ENCODE measurements around the gene PSTPIP2. TPM values are rescaled to one million over a fixed set of nuclear protein-coding genes. Genes with fewer than 3 reads are reported as not detected.
"Not testable (repeated sequence)": the region's sequence is repeated elsewhere in the genome, so short reads cannot be mapped to it uniquely, and the experiment has no call there.

The PSTPIP2 gene
- total and polyA plus RNA-seq, 5 donors from 2014 or later, result 10.3 to 16.1 (median 12.4) TPM

DNA sequence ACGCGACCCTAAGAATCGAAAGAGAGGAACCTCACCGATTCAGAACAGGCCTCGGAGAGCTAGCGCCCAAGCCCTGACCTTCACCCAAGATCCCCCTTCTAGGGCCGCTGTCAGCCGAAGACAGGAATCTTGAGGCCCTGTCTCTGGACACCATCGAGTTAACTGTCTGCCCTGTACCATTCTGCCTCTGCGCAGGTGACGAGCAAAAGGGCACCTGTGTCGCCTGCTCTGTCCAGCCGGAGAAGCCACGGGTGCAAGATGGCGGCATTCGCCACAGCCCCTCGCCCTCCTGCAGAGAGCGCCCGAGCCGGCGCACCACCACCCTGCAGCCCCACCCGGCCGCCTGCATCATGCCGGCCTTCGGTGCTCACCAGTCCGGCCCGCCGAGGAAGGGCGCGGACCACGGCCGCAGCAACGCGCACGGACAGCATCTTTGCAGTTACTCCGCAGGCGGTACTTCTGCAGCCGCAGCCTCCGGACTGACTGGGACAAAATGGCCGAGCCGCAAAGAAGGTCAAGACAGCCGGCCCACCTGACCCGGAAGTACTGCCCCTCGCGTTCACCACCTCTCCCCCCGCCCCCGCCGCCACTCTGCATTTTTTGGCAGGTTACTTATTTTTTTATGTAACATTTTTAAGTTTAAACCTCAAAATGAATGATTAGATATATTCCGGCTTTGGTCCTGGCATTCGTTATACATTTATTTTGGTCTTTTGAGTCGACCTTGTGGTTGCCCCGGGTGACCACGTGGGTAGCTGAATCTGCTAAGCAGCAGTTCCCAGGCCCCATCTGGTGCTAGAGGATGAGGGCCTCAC lies 25.9 kb upstream of the PSTPIP2 start, which contains the start of gene ATP5F1A:
Gene ATP5F1A, minus strand, starts transcription at position 496 of the 815 bp plus-strand sequence. Its CDS starts 65 bp downstream, at position 431.
- ATAC-seq (ENCODE audit: low read depth in 2 of 2), result peak; percentile 86 to 91

DNA sequence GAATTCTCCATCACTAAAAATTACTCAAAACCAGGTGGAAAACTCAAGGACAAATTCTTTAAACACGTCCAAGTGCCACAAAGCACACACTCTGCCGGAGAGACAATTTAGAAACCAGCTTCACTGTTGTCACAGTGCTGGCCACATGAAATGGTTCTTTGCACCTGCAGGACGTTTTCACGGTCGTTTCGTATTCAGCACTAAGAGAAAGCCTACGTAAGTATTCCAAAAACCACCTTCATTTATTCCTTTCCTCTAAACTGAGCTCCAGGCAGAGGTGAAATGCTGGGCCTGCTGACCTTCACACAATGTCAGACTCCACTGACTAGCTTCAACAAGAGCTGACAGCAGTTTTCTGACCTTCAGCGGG lies 25.4 kb upstream of the PSTPIP2 start:
- peaks cover 0 to 2% (median 0%) of the 10 kb centered on the region in 7 donors for H3K9me3 Mint-ChIP-seq
- H3K27me3 ChIP-seq (ENCODE audit: control insufficient read depth, insufficient read depth, low read length), result no peaks in the 10 kb centered on the region
- ATAC-seq (ENCODE audit: low read depth in 2 of 2) (peak in 1 of 2 donors; percentile 3), DNase-seq (peak in 1 of 3 donors; percentile 50)
- H3K27ac Mint-ChIP-seq, result peak overlapping the region; percentile 96 to 98 (median 98)
- peaks cover 18% of the 10 kb centered on the region for H3K36me3 ChIP-seq (ENCODE audit: control insufficient read depth, insufficient read depth, low read length)
- peak overlapping the region; percentile 95 to 99 (median 98) for H3K4me3 Mint-ChIP-seq
- no peaks in the 10 kb centered on the region for H3K9me3 ChIP-seq (ENCODE audit: control insufficient read depth in 2 of 2, low read length in 2 of 2)
- no peaks in the 10 kb centered on the region for H3K27me3 Mint-ChIP-seq
- peaks cover 12 to 55% (median 24%) of the 10 kb centered on the region in 4 donors for H3K4me1 Mint-ChIP-seq
- peak overlapping the region; percentile 89 for H3K27ac ChIP-seq (ENCODE audit: insufficient read depth, low read length, poor library complexity, severe bottlenecking)
- peaks cover 42% of the 10 kb centered on the region for H3K4me1 ChIP-seq (ENCODE audit: control insufficient read depth, insufficient read depth, low read length, poor library complexity, severe bottlenecking)
- peak overlapping the region; percentile 95 for H3K4me3 ChIP-seq (ENCODE audit: low read depth, low read length)
- peaks cover 16% of the 10 kb centered on the region for H3K36me3 Mint-ChIP-seq

More for the DNA sequence above, 25.9 kb upstream of the PSTPIP2 start, which contains the start of gene ATP5F1A:
- peak; percentile 82 to 90 (median 85) for DNase-seq
- Mint-ChIP-seq H3K4me3 (peak within 1 kb of the TSS; percentile 95 to 99 (median 98)), H3K27me3 (no peaks in the 10 kb centered on the region), H3K4me1 (peaks cover 12 to 51% (median 24%) of the 10 kb centered on the region in 4 donors), H3K27ac (peak within 1 kb of the TSS; percentile 96 to 98 (median 98)), H3K9me3 (peaks cover 0 to 2% (median 0%) of the 10 kb centered on the region in 7 donors), H3K36me3 (peaks cover 16% of the 10 kb centered on the region)
- no peaks in the 10 kb centered on the region for H3K9me3 ChIP-seq (ENCODE audit: control insufficient read depth in 2 of 2, low read length in 2 of 2)
- peak within 1 kb of the TSS; percentile 89 for H3K27ac ChIP-seq (ENCODE audit: insufficient read depth, low read length, poor library complexity, severe bottlenecking)
- peak within 1 kb of the TSS; percentile 95 for H3K4me3 ChIP-seq (ENCODE audit: low read depth, low read length)
- H3K4me1 ChIP-seq (ENCODE audit: control insufficient read depth, insufficient read depth, low read length, poor library complexity, severe bottlenecking), result peaks cover 42% of the 10 kb centered on the region
- no peaks in the 10 kb centered on the region for H3K27me3 ChIP-seq (ENCODE audit: control insufficient read depth, insufficient read depth, low read length)
- H3K36me3 ChIP-seq (ENCODE audit: control insufficient read depth, insufficient read depth, low read length), result peaks cover 12% of the 10 kb centered on the region

GRCh38 chr18:46096651-46097300 lies 24.7 kb upstream of the PSTPIP2 start:
- Histone ChIP-seq H3K36me3 (ENCODE audit: control insufficient read depth, insufficient read depth, low read length) (peaks cover 23% of the 10 kb centered on the region), H3K9me3 (ENCODE audit: control insufficient read depth in 2 of 2, low read length in 2 of 2) (no peaks in the 10 kb centered on the region), H3K4me1 (ENCODE audit: control insufficient read depth, insufficient read depth, low read length, poor library complexity, severe bottlenecking) (peaks cover 42% of the 10 kb centered on the region), H3K27me3 (ENCODE audit: control insufficient read depth, insufficient read depth, low read length) (no peaks in the 10 kb centered on the region), H3K4me3 (ENCODE audit: low read depth, low read length) (peak overlapping the region; percentile 95), H3K27ac (ENCODE audit: insufficient read depth, low read length, poor library complexity, severe bottlenecking) (peak overlapping the region; percentile 89)
- DNase-seq (peak in 1 of 3 donors; percentile 9), ATAC-seq (ENCODE audit: low read depth in 2 of 2) (no peak)
- H3K36me3 Mint-ChIP-seq, result peaks cover 16% of the 10 kb centered on the region
- H3K9me3 Mint-ChIP-seq, result peaks cover 0 to 2% (median 0%) of the 10 kb centered on the region in 7 donors
- peak overlapping the region; percentile 96 to 98 (median 98) for H3K27ac Mint-ChIP-seq
- no peaks in the 10 kb centered on the region for H3K27me3 Mint-ChIP-seq
- peak overlapping the region; percentile 95 to 99 (median 98) for H3K4me3 Mint-ChIP-seq
- H3K4me1 Mint-ChIP-seq, result peaks cover 12 to 60% (median 24%) of the 10 kb centered on the region in 4 donors

- Histone ChIP-seq H3K27me3 (ENCODE audit: control insufficient read depth, insufficient read depth, low read length) (no peaks in the 10 kb centered on the region), H3K27ac (ENCODE audit: insufficient read depth, low read length, poor library complexity, severe bottlenecking) (no peak overlapping the region), H3K9me3 (ENCODE audit: control insufficient read depth in 2 of 2, low read length in 2 of 2) (no peaks in the 10 kb centered on the region), H3K4me1 (ENCODE audit: control insufficient read depth, insufficient read depth, low read length, poor library complexity, severe bottlenecking) (peaks cover 42% of the 10 kb centered on the region), H3K4me3 (ENCODE audit: low read depth, low read length) (no peak overlapping the region), H3K36me3 (ENCODE audit: control insufficient read depth, insufficient read depth, low read length) (peaks cover 35% of the 10 kb centered on the region)
- peak overlapping the region in 1 of 3 donors; percentile 52 for H3K27ac Mint-ChIP-seq
- peaks cover 0 to 2% (median 0%) of the 10 kb centered on the region in 7 donors for H3K9me3 Mint-ChIP-seq
- DNase-seq (no peak), ATAC-seq (ENCODE audit: low read depth in 2 of 2) (no peak)
- H3K36me3 Mint-ChIP-seq, result peaks cover 22% of the 10 kb centered on the region
- H3K27me3 Mint-ChIP-seq, result no peaks in the 10 kb centered on the region
- peak overlapping the region; percentile 57 to 92 (median 72) for H3K4me3 Mint-ChIP-seq
- H3K4me1 Mint-ChIP-seq, result peaks cover 18 to 72% (median 36%) of the 10 kb centered on the region in 4 donors
Observed at GRCh38 chr18:46095532-46095931, 23.5 kb upstream of the PSTPIP2 start.

GRCh38 chr18:46088501-46088900 lies 16.4 kb upstream of the PSTPIP2 start:
- H3K9me3 ChIP-seq (ENCODE audit: control insufficient read depth in 2 of 2, low read length in 2 of 2); H3K27me3 Mint-ChIP-seq; H3K27me3 ChIP-seq (ENCODE audit: control insufficient read depth, insufficient read depth, low read length); H3K27ac ChIP-seq (ENCODE audit: insufficient read depth, low read length, poor library complexity, severe bottlenecking); H3K9me3 Mint-ChIP-seq; H3K4me1 ChIP-seq (ENCODE audit: control insufficient read depth, insufficient read depth, low read length, poor library complexity, severe bottlenecking); ATAC-seq (ENCODE audit: low read depth in 2 of 2); H3K4me3 ChIP-seq (ENCODE audit: low read depth, low read length); H3K4me3 Mint-ChIP-seq; DNase-seq: not testable (repeated sequence)
- Mint-ChIP-seq H3K4me1 (peaks cover 11 to 32% (median 19%) of the 10 kb centered on the region in 4 donors), H3K27ac (peak overlapping the region in 1 of 3 donors; percentile 35), H3K36me3 (peaks cover 63% of the 10 kb centered on the region)
- peaks cover 98% of the 10 kb centered on the region for H3K36me3 ChIP-seq (ENCODE audit: control insufficient read depth, insufficient read depth, low read length)

- ATAC-seq (ENCODE audit: low read depth in 2 of 2) (no peak), DNase-seq (no peak)
- peaks cover 2 to 4% of the 10 kb centered on the region in 2 experiments for H3K9me3 ChIP-seq (ENCODE audit: control insufficient read depth in 2 of 2, low read length in 2 of 2)
- Mint-ChIP-seq H3K4me1 (peaks cover 2 to 9% (median 4%) of the 10 kb centered on the region in 4 donors), H3K27me3 (no peaks in the 10 kb centered on the region), H3K4me3 (no peak overlapping the region), H3K36me3 (peaks cover 67% of the 10 kb centered on the region), H3K27ac (peak overlapping the region in 2 of 3 donors; percentile 38 to 51), H3K9me3 (peaks cover 0 to 5% (median 0%) of the 10 kb centered on the region in 7 donors)
- H3K4me1 ChIP-seq (ENCODE audit: control insufficient read depth, insufficient read depth, low read length, poor library complexity, severe bottlenecking), result no peaks in the 10 kb centered on the region
- no peaks in the 10 kb centered on the region for H3K27me3 ChIP-seq (ENCODE audit: control insufficient read depth, insufficient read depth, low read length)
- peaks cover 84% of the 10 kb centered on the region for H3K36me3 ChIP-seq (ENCODE audit: control insufficient read depth, insufficient read depth, low read length)
- no peak overlapping the region for H3K4me3 ChIP-seq (ENCODE audit: low read depth, low read length)
- no peak overlapping the region for H3K27ac ChIP-seq (ENCODE audit: insufficient read depth, low read length, poor library complexity, severe bottlenecking)
Observed at GRCh38 chr18:46084431-46084830, 12.4 kb upstream of the PSTPIP2 start.

- H3K36me3 Mint-ChIP-seq, result peaks cover 36% of the 10 kb centered on the region
- H3K27ac Mint-ChIP-seq, result peak overlapping the region in 2 of 3 donors; percentile 21 to 80
- H3K4me3 Mint-ChIP-seq, result no peak overlapping the region
- H3K4me1 Mint-ChIP-seq, result peaks cover 0 to 9% (median 4%) of the 10 kb centered on the region in 4 donors
- no peak for ATAC-seq (ENCODE audit: low read depth in 2 of 2)
- Histone ChIP-seq H3K4me1 (ENCODE audit: control insufficient read depth, insufficient read depth, low read length, poor library complexity, severe bottlenecking) (no peaks in the 10 kb centered on the region), H3K27ac (ENCODE audit: insufficient read depth, low read length, poor library complexity, severe bottlenecking) (no peak overlapping the region), H3K9me3 (ENCODE audit: control insufficient read depth in 2 of 2, low read length in 2 of 2) (no peaks in the 10 kb centered on the region), H3K36me3 (ENCODE audit: control insufficient read depth, insufficient read depth, low read length) (peaks cover 46% of the 10 kb centered on the region), H3K27me3 (ENCODE audit: control insufficient read depth, insufficient read depth, low read length) (no peaks in the 10 kb centered on the region), H3K4me3 (ENCODE audit: low read depth, low read length) (no peak overlapping the region)
- H3K9me3 Mint-ChIP-seq, result no peaks in the 10 kb centered on the region
- DNase-seq, result no peak
- no peaks in the 10 kb centered on the region for H3K27me3 Mint-ChIP-seq
Observed at GRCh38 chr18:46080156-46080555, 8.1 kb upstream of the PSTPIP2 start.

All from CD4-positive, CD25-positive, alpha-beta regulatory T cell (primary cell).